ENCODE measurements around the gene EDNRB.

Gene EDNRB

DNA sequence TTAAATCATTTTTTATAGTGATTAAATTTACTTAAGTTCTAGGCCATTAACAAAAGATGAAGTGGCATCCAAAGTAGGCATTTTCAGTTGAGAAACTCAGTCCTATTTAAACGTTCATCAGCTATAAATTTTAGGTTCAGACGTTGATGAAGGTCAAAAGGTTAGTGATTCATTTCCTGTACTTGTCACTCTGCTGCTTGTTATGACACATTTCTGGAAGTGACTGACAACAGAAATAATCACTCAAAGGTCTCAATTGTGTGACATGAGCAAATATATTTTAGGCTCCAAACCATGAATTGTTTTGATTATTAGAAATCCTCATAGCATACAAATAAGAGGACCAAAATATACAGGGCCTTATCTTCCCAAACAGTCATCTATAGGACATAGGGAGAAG lies 10.3 kb upstream of the EDNRB start:
- Histone ChIP-seq H3K27ac (no peak overlapping the region), H3K4me3 (no peak overlapping the region)
- no peak for TF ChIP-seq CTCF (IDR thresholded peaks at IDR 0.05)
- no peak for DNase-seq (ENCODE audit: low spot score)

- no peak for TF ChIP-seq CTCF (IDR thresholded peaks at IDR 0.05)
- Histone ChIP-seq H3K27ac (no peak overlapping the region), H3K4me3 (no peak overlapping the region)
- DNase-seq (ENCODE audit: low spot score), result no peak
Measured at GRCh38 chr13:77925616-77926015, 7.0 kb upstream of the EDNRB start.

GRCh38 chr13:77919921-77920294 lies 1.3 kb upstream of the EDNRB start:
- peak overlapping the region; percentile 77 for H3K4me3 ChIP-seq
- TF ChIP-seq CTCF (IDR thresholded peaks at IDR 0.05), result no peak
- no peak overlapping the region for H3K27ac ChIP-seq
- DNase-seq (ENCODE audit: low spot score), result no peak

DNA sequence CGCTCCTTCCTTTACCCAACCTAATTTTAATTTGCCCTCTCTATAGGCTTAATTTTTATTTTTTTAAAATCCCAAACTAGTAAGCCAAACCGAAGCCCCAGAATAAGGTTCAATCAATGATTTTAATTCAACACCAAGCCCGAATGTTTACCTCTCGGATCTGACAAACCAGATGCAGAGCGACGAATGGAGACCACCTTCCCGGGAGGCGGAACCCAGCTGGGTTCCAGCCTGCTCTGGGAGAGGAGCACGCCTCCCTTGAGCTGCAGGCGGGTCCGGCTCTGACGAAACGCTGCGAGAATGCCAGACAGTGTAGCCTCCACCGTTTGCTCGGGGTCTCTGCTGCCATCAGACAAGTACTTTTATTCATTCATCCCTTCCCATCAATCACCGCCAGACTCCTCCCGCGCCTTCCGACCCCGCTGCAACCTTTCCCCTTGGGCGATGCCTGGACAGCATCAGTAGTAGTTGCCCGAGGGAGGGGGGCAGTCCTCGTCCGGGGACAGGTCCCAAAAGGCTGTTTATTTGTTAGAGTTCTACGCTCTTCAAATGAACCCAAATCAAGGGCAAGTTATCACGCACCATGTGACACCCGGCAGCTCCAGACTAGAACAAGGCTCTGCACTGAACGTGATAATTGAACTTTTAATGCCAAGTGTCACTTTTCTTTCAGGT lies 752 bp upstream of the EDNRB start:
- Histone ChIP-seq H3K27ac (peak overlapping the region in 1 of 2 donors; percentile 15), H3K4me3 (peak overlapping the region; percentile 77)
- no peak for TF ChIP-seq CTCF (IDR thresholded peaks at IDR 0.05)
- peak; percentile 74 for DNase-seq (ENCODE audit: low spot score)

- no peak for DNase-seq (ENCODE audit: low spot score)
- peak overlapping the region; percentile 77 for H3K4me3 ChIP-seq
- no peak for TF ChIP-seq CTCF (IDR thresholded peaks at IDR 0.05)
- peak overlapping the region in 1 of 2 donors; percentile 1 for H3K27ac ChIP-seq
Measured at GRCh38 chr13:77916488-77916887, 2.1 kb downstream of the EDNRB start.

DNA sequence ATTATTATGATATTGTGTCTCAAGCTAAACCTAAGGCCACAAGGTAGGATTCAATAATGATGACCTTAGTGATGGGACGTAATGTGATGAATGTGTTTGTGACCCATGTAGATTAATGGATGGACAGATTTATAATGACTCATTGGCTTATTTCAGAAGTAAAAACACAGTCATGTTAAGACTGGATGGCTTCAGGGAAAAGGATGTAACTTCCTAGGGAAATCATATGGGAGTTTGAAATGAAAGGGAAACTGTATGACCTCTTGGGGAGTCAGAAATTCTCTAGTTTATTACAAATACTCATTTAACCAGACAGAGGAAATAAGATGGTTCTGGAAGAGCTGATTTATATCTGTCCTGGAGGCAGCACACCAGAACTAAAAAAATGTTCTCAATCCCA lies 2.9 kb downstream of the EDNRB start:
- Histone ChIP-seq H3K27ac (no peak overlapping the region), H3K4me3 (peak overlapping the region; percentile 77)
- no peak for TF ChIP-seq CTCF (IDR thresholded peaks at IDR 0.05)
- DNase-seq (ENCODE audit: low spot score), result no peak

DNA sequence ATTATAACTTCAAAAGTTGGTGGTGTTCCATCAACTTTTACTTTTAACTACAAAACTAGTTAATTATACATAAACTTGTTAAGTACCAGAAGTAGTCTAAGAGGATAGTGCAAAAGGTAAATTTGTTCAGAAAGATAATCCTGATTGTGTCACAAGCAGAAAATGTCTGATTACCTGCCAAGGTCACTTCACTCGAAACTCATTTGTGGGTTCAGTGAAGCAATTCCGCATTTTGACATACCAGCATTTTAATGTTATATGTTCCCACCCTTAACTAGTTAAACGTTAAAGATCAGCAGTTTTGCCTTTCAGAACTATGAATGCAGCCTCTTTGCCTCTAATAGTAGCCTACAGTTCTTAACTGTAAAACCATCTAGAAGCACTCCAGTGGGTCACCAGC lies 5.6 kb downstream of the EDNRB start:
- no peak overlapping the region for H3K27ac ChIP-seq
- no peak for TF ChIP-seq CTCF (IDR thresholded peaks at IDR 0.05)
- no peak for DNase-seq (ENCODE audit: low spot score)
- no peak overlapping the region for H3K4me3 ChIP-seq

All from coronary artery (tissue), 2 donors.